Iris pigment epithelial cell (primary cell): Measurements from ENCODE around the gene PLA2G10.
"Not testable (repeated sequence)": the region's sequence is repeated elsewhere in the genome, so short reads cannot be mapped to it uniquely, and the experiment has no call there.

Experiments
- DNase-seq: peaks from one replicate; pipeline ENCODE4 v3.0.0-alpha.2; 2011; ENCODE audit warnings: low read depth

The PLA2G10 gene, protein sequence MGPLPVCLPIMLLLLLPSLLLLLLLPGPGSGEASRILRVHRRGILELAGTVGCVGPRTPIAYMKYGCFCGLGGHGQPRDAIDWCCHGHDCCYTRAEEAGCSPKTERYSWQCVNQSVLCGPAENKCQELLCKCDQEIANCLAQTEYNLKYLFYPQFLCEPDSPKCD

GRCh38 chr16:14694129-14694528, at the start of gene PLA2G10:
TSS of gene PLA2G10 (minus strand) at chr16:14694308. CDS start at chr16:14694229, 79 bp downstream.
- not testable (repeated sequence) for DNase-seq

GRCh38 chr16:14742273-14743128, 48.4 kb upstream of the PLA2G10 start, which contains the start of gene NPIPA2:
TSS of gene NPIPA2 (plus strand) at chr16:14742533. CDS start at chr16:14748066, 5,533 bp downstream.
- DNase-seq, result not testable (repeated sequence)

DNA sequence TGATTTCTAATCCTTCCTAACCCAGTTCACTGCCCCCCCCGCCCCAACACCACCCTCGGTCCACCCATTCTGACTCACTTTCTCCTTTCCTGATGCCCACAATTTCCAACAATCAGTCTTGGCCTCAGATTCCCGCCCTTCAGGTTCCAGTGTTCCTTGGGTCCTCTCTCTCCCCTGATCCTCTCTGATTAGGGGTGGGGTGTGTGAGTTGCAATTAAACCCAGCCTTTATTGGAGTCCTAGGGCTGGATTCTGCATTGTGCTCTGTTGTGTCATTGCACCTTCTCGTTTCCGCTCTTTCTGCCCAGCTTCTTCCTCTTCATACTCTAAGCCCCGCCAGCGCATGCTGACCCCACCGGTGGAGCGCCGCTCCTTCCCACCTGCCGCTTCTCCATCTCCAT, 47.7 kb upstream of the PLA2G10 start:
- DNase-seq, result not testable (repeated sequence)

DNA sequence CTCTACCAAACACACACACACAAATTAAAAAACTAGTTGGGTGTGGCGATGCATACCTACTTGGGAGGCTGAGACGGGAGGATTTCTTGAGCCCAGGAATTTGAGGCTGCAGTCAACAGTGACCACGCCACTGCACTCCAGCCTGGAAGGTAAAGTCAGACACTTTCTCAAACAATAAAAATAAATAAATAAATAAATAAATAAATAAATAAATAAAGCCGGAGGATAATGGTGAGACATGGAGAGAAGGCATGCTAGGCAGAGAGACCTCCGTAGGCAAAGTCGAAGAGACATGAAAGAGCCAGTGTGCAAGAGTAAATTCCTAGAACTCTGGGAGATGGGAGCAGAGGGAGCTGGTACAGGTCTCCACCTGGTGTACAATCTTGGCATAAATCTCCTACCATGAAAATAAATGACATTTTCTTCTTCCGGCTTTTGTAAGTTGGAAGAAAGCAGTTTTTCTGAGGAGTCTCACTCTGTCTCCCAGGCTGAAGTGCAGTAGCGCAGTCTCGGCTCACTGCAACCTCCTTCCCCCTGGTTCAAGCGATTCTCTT, 46.8 kb upstream of the PLA2G10 start:
- not testable (repeated sequence) for DNase-seq

- DNase-seq, result not testable (repeated sequence)
Observed at GRCh38 chr16:14733233-14733632, 39.1 kb upstream of the PLA2G10 start.

GRCh38 chr16:14703156-14704011, 9.3 kb upstream of the PLA2G10 start, which contains the start of gene NPIPA3:
TSS of gene NPIPA3 (plus strand) at chr16:14703411. CDS start at chr16:14708944, 5,533 bp downstream.
- not testable (repeated sequence) for DNase-seq

- not testable (repeated sequence) for DNase-seq
Observed at GRCh38 chr16:14702672-14703071, 8.6 kb upstream of the PLA2G10 start.

DNA sequence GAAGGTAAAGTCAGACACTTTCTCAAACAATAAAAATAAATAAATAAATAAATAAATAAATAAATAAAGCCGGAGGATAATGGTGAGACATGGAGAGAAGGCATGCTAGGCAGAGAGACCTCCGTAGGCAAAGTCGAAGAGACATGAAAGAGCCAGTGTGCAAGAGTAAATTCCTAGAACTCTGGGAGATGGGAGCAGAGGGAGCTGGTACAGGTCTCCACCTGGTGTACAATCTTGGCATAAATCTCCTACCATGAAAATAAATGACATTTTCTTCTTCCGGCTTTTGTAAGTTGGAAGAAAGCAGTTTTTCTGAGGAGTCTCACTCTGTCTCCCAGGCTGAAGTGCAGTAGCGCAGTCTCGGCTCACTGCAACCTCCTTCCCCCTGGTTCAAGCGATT, 7.8 kb upstream of the PLA2G10 start:
- DNase-seq, result not testable (repeated sequence)

- DNase-seq, result peak; percentile 20
Observed at GRCh38 chr16:14685870-14686793, 8.0 kb downstream of the PLA2G10 start.

GRCh38 chr16:14682121-14682520, 12.0 kb downstream of the PLA2G10 start:
- no peak for DNase-seq

- no peak for DNase-seq
Observed at GRCh38 chr16:14681115-14681514, 13.0 kb downstream of the PLA2G10 start.

DNA sequence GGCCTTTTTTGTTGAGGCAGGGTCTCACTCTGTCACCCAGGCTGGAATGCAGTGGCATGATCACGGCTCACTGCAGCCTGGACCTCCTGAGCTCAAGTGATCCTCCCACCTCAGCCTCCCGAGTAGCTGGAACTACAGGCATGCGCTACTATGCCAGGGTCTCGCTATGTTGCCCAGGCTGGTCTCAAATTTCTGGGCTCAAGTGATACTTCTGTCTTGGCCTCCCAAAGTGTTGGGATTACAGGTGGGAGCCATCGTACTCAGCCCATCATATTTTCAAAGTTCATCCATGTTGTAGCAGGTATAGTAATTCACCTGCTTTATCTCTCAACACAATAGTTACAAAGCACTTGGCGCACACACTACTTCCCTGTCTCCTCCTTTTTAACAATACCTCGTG, 13.7 kb downstream of the PLA2G10 start:
- DNase-seq, result not testable (repeated sequence)

DNA sequence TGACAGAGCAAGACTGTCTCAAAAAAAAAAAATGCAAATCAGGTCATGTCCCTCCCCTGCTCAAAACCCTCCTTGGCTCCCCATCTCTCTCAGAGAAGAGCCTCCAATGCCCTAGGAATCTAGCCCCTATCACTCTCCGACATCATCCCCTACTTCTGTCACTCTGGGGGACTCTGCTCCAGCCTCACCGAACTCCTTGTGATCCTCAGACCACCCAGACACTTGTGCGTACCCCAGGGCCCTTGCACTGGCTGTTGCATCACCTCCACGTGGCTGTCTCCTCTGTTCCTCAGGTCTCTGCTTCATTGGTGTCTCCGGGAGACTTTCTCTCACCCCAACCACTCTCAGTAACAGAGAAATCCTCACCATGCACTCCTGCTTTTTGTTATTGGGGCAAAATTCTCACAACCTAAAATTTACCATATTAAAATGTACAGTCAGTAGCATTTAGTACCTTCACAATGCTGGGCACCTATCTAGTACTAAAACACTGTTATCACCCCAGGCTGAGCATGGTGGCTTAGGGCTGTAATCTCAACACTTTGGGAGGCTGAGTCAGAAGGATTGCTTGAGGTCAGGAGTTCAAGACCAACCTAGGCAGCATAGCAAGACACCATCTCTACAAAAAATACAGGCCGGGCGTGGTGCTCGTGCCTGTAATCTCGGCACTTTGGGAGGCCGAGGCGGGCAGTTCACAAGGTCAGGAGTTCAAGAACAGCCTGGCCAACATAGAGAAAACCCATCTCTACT, 15.2 kb downstream of the PLA2G10 start:
- DNase-seq, result no peak

- DNase-seq, result no peak
Observed at GRCh38 chr16:14677627-14678026, 16.5 kb downstream of the PLA2G10 start.

DNA sequence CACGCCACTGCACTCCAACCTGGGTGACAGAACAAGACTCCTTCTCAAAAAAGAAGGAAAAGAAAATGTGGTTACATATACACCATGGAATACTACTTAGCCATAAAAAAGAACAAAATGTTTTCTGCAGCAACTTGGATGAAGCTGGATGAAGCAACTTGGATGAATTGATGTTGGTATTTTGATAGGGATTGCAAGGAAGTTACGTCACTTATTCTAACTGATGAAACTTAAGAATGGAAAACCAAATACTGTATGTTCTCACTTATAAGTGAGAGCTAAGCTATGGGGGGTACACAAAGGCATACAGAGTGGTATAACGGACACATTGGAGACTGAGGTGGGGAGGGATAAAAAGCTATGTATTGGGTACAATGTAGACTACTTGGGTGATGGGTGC, 17.5 kb downstream of the PLA2G10 start:
- no peak for DNase-seq

DNA sequence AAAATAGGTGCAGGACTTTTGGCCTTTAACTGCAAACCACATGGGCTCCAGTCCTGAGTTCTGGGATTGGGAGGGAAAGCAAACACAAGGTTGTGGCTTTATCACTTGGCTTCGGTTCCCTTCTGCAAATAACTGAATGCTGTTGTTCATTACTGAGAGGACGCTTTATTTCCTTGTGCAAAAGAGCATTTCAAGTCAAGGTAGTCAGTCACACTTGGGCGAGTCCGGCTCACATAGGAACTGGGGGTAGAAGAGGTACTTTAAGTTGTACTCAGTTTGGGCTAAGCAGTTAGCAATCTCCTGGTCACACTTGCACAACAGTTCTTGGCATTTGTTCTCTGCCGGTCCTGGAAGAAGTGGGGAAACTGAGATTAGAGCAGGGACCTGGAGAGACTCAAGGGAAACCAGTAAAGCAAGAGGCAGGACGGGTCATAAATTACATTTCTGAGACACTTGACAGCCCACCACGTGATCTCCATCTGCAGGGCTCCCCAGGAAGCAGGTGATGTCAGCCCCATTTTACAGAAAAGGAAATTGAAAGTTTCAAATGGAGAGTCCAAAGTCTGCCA, 21.6 kb downstream of the PLA2G10 start:
- no peak for DNase-seq

GRCh38 chr16:14669776-14670175, 24.3 kb downstream of the PLA2G10 start:
- no peak for DNase-seq

- no peak for DNase-seq
Observed at GRCh38 chr16:14668556-14669223, 25.4 kb downstream of the PLA2G10 start.
